A204.1 (cell line): ENCODE measurements around the gene CDH12.
"Not testable (repeated sequence)": the region's sequence is repeated elsewhere in the genome, so short reads cannot be mapped to it uniquely, and the experiment has no call there.

ENCODE experiments used
- FAIRE-seq: peaks from 2 replicates; lab custom pipeline; 2012; peaks lifted over from hg19 to GRCh38; lab: Jason Lieb, UNC

The CDH12 gene

DNA sequence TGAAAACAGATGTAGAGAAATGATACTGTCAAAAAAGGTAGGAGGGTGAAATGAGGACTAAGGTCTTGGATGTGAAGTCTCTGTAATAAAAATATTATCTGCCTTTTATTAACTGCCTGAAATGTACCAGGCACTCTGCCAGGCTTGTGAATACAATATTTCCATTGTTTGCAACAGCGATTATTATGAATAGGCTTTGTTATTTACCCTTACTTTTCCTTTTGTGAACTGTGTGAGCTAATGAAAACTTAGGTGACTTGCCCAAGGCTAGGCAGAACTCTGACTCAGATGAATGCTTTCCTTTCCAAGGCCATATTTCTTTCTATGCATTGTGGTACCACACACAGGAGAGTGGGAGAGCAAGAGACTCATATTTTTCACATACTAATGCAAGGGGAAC, 204.1 kb downstream of the CDH12 start:
- FAIRE-seq = no peak

DNA sequence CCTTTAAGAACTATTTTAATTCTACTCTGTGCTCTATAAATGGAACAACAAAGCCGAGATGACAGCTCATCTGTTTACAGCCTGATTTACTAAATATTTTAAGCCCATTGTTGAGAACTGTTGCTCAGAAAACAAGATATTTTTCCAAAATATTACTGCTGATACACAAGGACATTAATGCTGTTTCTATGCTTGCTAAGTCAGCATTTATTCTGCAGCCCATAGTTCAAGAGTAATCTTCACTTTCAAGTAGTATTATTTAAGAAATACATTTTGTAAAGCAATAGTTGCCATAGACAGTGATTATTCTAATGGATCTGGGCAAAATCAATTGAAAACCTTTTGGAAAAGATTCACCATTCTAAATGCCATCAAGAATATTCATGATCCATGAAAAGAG, 208.3 kb downstream of the CDH12 start:
- no peak for FAIRE-seq

GRCh38 chr5:22643356-22643755, 209.8 kb downstream of the CDH12 start:
- FAIRE-seq = no peak

- FAIRE-seq = no peak
Observed at GRCh38 chr5:22631683-22632082, 221.5 kb downstream of the CDH12 start.

DNA sequence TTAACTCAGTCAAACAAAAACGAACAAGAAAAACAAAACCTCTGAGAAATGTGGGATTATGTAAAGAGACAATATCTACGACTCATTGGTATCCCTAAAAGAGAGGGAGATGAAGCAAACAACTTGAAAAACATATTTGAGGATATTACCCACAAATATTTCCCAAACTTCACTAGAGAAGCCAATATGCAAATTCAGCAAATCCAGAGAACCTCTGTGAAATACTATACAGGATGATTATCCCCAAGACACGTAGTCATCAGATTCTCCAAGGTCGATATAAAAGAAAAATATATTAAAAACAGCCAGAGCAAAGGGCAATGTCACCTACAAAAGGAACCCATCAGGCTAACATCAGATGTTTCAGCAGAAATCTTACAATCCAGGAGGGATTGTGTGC, 226.1 kb downstream of the CDH12 start:
- no peak for FAIRE-seq

GRCh38 chr5:22625451-22625850, 227.7 kb downstream of the CDH12 start:
- no peak for FAIRE-seq

DNA sequence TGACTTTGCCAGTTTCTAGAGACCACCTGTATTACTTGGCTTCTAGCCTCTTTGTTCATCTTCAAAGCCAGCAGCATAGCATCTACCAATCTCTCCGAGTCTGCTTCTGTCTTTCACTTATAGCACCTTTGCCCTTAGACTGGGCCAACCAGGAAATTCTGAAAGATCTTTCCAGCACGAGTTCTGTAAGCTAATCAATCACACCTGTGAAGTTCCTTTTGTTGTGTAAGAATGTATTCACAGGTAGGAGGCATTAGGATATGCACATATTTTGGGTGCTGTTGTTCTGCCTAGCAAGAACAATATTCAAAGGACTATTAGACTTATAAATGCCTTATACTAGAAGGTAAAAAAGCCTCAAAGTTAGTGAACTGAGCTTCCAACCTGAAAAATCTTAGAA, 232.1 kb downstream of the CDH12 start:
- no peak for FAIRE-seq

GRCh38 chr5:22615964-22616363, 237.2 kb downstream of the CDH12 start:
- FAIRE-seq = no peak

- FAIRE-seq = no peak
Observed at GRCh38 chr5:22614486-22615094, 238.6 kb downstream of the CDH12 start.

GRCh38 chr5:22612928-22613327, 240.2 kb downstream of the CDH12 start:
- no peak for FAIRE-seq

- FAIRE-seq = no peak
Observed at GRCh38 chr5:22611327-22611726, 241.8 kb downstream of the CDH12 start.

DNA sequence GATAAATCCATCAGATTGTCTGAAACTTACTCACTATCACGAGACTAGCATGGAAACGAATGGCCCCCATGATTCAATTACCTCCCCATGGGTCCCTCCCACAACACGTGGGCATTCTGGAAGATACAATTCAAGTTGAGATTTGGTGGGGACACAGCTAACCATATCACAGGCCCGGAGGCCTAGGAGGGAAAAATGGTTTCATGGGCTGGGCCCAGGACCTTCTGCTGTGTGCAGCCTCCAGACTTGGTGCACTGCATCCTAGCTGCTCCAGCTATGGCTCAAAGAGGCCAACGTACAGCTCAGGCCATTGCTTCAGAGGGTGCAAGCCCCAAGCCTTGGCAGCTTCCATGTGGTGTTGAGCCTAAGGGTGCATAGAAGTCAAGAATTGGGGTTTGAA, 245.6 kb downstream of the CDH12 start:
- FAIRE-seq = not testable (repeated sequence)

DNA sequence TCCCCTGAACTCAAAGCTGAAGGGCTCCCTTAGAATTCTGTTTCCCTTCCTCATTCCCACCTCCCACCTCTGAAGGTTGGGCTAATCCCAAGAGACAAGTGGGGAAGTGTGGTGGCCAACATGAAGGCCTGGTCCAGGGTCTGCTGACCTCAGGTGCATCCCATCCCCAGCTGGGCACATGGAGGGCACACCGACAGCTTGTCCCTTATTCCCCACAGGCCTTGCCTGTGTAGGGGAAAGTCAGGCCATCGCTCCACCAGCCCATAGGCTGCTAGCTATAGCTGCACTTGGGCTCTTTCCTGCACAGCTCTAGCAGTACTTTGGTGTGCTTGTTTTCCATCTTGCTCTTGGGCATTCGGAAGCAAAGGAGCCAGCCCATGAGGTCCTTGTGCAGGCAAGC, 247.7 kb downstream of the CDH12 start:
- no peak for FAIRE-seq

DNA sequence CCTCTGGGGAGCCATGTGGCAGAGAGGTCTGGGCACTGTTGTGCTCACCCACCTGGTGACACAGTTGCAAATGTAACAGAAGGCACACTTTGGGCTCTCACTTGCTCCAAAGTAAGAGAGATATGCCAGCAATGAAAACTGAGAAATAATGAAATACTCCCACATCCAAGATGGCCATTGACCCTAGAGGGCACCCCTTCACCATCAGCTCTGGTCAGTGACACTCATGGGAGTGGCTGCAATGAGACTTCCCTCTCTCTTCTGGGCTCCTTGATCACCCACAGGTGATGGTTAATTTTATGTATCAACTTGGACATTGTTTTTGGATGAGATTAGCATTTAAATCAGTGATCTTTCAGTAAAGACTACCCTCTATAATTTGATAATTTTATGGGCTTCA, 248.4 kb downstream of the CDH12 start:
- FAIRE-seq = no peak

DNA sequence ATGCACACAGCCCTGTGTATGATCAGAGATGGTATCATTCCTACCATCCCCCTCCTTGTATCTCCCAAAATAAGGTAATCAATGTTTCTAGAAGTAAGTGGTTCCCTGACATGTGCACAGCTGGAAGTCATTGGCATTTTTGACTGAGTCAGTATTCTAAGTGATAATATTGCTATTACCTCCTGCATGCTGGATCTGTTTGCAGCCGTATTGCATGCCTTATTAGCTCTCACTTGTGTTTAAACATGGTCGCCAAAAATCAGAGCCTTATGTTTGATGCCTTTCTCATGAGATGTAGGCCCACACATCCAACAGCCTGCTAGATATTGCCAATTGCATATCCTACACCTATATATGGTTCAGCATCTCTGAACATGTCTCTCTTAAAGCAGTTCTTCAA, 254.3 kb downstream of the CDH12 start:
- FAIRE-seq = no peak

DNA sequence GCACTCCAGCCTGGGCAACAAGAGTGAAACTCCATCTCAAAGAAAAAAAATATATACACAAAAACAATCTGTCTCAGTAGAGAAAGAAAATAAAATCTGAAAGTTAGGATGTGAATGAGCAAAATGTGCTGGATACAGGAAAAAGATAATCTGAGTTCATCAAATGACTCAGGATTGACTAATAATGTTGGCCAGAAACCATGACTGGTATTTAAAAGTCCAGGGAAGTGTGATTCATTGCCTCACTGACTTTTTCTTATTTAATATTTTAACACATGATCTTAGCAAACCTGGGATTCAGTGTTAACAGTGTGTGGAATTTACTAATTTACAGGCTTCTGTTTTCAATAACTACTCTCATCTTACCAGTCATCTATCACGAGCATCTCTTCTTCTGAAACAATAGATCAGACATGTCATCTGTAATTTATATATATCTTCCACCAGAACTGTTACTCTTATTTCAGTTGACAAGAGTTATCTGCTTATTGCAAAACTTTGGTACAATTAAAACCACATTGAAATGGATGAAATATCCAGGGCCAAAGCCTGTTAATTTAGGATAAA, 256.7 kb downstream of the CDH12 start:
- no peak for FAIRE-seq

GRCh38 chr5:22594491-22594890, 258.7 kb downstream of the CDH12 start:
- FAIRE-seq = no peak

GRCh38 chr5:22593592-22593991, 259.6 kb downstream of the CDH12 start:
- FAIRE-seq = no peak

- FAIRE-seq = no peak
Observed at GRCh38 chr5:22591461-22591860, 261.7 kb downstream of the CDH12 start.

DNA sequence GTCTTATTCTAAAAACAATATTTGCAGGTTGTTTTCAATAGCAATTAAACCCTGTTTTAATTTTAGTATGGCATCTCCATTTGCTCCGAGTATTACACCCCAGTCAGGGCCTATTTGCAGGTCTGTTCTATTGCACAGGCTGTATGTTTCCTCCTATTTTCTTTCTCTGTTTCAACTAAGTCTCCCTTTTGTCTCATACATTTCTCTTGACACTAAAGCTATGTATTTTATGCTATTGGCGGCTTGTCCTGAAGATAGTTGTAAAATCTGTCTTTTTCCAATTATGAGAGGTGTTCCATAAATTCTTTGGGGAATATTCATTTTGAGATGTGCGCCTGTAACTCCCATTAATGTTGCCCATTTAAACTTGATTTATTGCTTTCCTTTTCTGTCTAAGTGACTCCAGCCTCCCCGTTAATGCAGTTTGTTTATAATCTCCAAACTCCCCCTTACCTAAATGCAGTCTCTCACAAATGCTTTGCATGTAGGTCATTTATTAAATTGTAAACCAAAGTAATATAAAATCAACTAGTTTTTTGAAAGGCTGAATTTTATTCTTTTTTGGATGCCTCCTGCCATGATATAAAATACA, 262.4 kb downstream of the CDH12 start:
- FAIRE-seq = no peak

GRCh38 chr5:22577711-22578110, 275.4 kb downstream of the CDH12 start:
- FAIRE-seq = no peak

DNA sequence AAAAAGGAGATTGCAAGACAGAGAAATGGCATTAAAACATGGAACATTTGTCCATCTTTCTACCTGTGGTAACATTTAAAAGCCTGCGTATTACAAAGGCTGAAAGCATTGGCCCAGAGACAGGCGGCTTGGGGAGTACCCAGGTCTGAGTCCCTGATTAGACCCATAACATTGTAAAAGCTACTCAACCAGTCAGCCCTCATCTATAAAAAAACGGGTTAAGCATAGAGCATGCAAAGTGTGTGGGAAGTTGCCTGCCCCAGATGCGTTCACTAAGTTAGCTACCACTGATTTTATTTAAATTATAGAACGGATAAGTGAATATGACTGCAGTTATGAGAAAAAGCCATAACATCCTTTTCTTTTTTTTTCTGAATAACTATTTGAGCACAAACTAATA, 276.1 kb downstream of the CDH12 start:
- no peak for FAIRE-seq

DNA sequence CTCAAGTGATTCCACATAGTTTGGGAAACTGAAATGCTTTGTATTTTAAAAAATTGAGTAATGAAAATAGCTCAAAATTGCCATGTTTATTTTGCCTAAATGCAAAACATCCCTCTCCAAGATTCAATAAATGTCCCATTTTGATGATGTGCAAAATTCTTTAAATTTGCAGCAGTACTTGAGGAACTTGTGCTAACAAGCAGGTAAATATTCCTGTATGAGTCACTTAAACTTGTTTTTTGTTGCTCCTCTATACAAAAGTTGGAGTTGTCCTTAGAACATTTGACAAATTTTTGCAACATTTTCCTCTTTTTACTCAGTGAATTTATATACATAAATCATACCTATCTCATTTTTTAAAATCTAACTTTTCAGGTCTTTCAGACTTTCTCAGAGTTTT, 280.2 kb downstream of the CDH12 start:
- no peak for FAIRE-seq

DNA sequence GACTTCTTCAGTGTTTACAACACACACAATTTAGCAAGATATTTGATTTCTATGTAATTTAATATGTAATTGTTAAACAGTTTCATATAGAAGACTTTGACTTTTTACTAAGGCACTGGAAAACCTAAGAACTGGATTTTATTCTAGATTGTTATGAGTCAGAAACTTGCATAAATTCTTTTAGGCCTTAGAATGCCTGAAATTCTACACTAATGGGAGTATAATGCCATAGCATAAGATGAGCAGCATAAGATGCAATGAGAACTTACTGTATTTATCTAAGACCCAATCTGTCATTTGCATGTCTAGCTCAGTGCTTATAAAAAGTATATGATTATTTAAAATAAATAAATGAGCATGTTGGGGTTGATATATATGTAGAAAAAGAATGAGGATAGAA, 285.2 kb downstream of the CDH12 start:
- no peak for FAIRE-seq
